H1 (cell line): ENCODE measurements around the gene TFRC.

Source experiments
- CBX5 ChIP-seq: fragments of 300-800, 300-1000 bp; sonication (generic); IDR thresholded peaks from 2 replicates; pipeline ENCODE4 v1.7.1; 2016; ENCODE audit warnings: antibody characterized with exemption, low read length, low read depth
- CEBPB ChIP-seq: IDR thresholded peaks from 2 replicates; pipeline ENCODE4 v1.6.1; 2012; ENCODE audit warnings: low read depth, low read length
- EGR1 ChIP-seq: IDR thresholded peaks from 2 replicates; pipeline ENCODE4 v1.6.1; 2011; ENCODE audit warnings: low read depth, low read length, borderline replicate concordance
- EP300 ChIP-seq, 2 experiments: IDR thresholded peaks; 1 replicate in 1 of 2; 2 replicates in 1 of 2; pipeline ENCODE4 v1.6.1; 2011 to 2012; ENCODE audit warnings: low read depth in 2 of 2, low read length in 2 of 2, mild to moderate bottlenecking in 2 of 2, borderline replicate concordance in 1 of 2, inconsistent platforms in 1 of 2, moderate library complexity in 1 of 2
- POLR2A ChIP-seq, 2 experiments: IDR thresholded peaks; 1 replicate in 1 of 2; 2 replicates in 1 of 2; pipeline ENCODE4 v1.6.1; 2011; ENCODE audit warnings: low read depth in 2 of 2, low read length in 2 of 2, mild to moderate bottlenecking in 2 of 2; ENCODE audit errors: control extremely low read depth in 1 of 2
- POLR2AphosphoS5 ChIP-seq: IDR thresholded peaks from 2 replicates; pipeline ENCODE4 v1.6.1; 2011; ENCODE audit warnings: low read depth, low read length
- SP1 ChIP-seq: IDR thresholded peaks from 2 replicates; pipeline ENCODE4 v1.6.1; 2011; ENCODE audit warnings: low read depth, low read length
- TAF1 ChIP-seq: IDR thresholded peaks from 2 replicates; pipeline ENCODE4 v1.6.1; 2011; ENCODE audit warnings: mild to moderate bottlenecking, low read depth, low read length
- YY1 ChIP-seq: IDR thresholded peaks from 2 replicates; pipeline ENCODE4 v1.6.1; 2011; ENCODE audit warnings: low read depth, mild to moderate bottlenecking, low read length
- TF ChIP-seq, protein P1 (sequence below), 3 experiments: IDR thresholded peaks; 1 replicate in 2 of 3; 2 replicates in 1 of 3; pipeline versions ENCODE4 v1.5.1 to v1.6.1; 2011; ENCODE audit warnings: low read length in 3 of 3, mild to moderate bottlenecking in 3 of 3, inconsistent platforms in 2 of 3, low read depth in 1 of 3, moderate library complexity in 1 of 3; ENCODE audit not compliant: insufficient read depth in 1 of 3; ENCODE audit errors: control extremely low read depth in 1 of 3

DNA sequence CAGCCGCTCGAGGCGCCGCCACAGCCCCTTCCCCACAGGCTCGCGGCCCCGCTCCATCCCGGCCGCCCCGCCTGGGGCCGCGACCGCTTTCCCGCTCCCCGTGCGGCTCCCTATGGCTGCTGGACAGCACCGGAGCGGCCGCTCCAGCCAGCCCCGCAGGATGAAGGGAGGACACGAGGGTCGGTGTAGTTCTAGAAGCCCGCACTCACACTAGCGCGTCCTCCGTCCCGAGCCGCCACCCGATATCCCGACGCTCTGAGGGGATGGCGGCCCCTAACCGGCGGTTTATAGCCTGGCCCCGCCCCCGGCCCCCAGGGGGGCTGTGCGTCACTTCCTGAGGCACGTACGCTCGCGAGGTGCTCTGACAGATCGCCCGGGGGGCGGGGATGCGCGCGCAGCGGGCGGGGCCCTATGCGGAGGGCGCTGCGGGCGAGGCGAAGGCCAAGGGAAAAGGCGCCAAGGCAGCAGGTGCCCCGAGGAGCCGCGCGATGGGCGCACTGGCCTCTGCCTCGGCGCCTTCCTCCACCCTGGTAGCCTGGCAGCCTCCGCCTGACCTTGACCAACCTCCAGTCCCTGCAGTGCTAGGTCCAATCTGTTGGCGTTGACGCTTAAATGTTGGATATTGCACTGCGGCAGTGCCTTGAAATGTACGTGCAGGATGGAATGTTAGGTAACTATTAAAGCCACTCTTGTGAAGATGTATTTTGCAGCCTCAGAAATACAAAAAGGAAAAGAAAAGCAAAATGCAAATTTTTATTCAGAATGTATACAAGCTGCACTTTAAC is at the start of gene TFRC:
- TF ChIP-seq POLR2AphosphoS5 (peak; percentile 99), EP300 (IDR thresholded peaks at IDR 0.05; ENCODE audit: borderline replicate concordance in 1 of 2, low read depth in 2 of 2, low read length in 2 of 2) (no peak), EGR1 (peak; percentile 68; the same call in 1 of the 2 replicates), TAF1 (peak; percentile 98), CBX5 (no peak), YY1 (0 out of 2 replicates have a peak, but pooled peaks have one; percentile 10), SP1 (no peak), CEBPB (no peak), POLR2A (IDR thresholded peaks at IDR 0.05; ENCODE audit: control extremely low read depth in 1 of 2, low read depth in 2 of 2, low read length in 2 of 2) (peak; percentile 99)
- TF ChIP-seq, protein P1, sequence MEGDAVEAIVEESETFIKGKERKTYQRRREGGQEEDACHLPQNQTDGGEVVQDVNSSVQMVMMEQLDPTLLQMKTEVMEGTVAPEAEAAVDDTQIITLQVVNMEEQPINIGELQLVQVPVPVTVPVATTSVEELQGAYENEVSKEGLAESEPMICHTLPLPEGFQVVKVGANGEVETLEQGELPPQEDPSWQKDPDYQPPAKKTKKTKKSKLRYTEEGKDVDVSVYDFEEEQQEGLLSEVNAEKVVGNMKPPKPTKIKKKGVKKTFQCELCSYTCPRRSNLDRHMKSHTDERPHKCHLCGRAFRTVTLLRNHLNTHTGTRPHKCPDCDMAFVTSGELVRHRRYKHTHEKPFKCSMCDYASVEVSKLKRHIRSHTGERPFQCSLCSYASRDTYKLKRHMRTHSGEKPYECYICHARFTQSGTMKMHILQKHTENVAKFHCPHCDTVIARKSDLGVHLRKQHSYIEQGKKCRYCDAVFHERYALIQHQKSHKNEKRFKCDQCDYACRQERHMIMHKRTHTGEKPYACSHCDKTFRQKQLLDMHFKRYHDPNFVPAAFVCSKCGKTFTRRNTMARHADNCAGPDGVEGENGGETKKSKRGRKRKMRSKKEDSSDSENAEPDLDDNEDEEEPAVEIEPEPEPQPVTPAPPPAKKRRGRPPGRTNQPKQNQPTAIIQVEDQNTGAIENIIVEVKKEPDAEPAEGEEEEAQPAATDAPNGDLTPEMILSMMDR (IDR thresholded peaks at IDR 0.05; ENCODE audit: control extremely low read depth in 1 of 3, insufficient read depth in 1 of 3, low read depth in 1 of 3, low read length in 3 of 3): no peak
